H7 (cell line): Measurements from ENCODE around the gene CBLN2. TPM values are rescaled to one million over a fixed set of nuclear protein-coding genes. Genes with fewer than 3 reads are reported as not detected.

Source experiments
- DNase-seq: peaks from one replicate; pipeline ENCODE4 v3.0.0; 2012
- H3K27me3 ChIP-seq: 2 replicates; pipeline ENCODE4 v1.6.0; 2011; ENCODE audit warnings: mild to moderate bottlenecking, low read length; ENCODE audit not compliant: control insufficient read depth, insufficient read depth
- H3K36me3 ChIP-seq: replicated peaks from 2 replicates; pipeline ENCODE4 v1.5.1; 2011; ENCODE audit warnings: low read length; ENCODE audit not compliant: control insufficient read depth, insufficient read depth
- H3K4me3 ChIP-seq: 2 replicates; pipeline ENCODE4 v1.5.1; 2011; ENCODE audit warnings: low read depth, mild to moderate bottlenecking, control low read depth, low read length, moderate library complexity; ENCODE audit not compliant: insufficient read depth
- total RNA-seq: library from RNA; depleted of rRNA; stranded (reverse); fragments of >200 nt; shearing (Covaris generic); gene quantifications from 2 replicates; pipeline ENCODE4 v1.2.3, GENCODE V29; 2014

CBLN2 gene
- total RNA-seq, 1 experiment from 2014 or later: not detected

DNA sequence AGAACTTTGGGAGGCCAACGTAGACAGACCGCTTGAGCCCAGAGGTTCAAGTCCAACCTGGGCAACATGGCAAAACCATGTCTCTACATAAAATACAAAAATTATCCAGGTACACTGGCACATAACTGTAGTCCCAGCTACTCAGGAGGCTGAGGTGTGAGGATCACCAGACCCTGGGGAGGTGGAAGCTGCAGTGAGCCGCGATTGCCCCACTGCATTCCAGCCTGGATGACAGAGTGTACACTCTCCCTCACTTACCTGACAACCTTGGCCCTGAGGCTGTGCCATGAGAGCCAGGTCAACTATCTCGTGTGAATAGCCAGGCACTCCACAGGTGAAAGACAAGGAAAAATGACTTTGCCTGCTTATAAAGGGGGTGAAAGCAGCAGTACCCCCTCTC is 39.3 kb downstream of the CBLN2 start:
- Histone ChIP-seq H3K36me3 (no peaks in the 10 kb centered on the region), H3K4me3 (no peak overlapping the region), H3K27me3 (no peaks in the 10 kb centered on the region; the same call in 1 of the 2 replicates)
- no peak for DNase-seq

DNA sequence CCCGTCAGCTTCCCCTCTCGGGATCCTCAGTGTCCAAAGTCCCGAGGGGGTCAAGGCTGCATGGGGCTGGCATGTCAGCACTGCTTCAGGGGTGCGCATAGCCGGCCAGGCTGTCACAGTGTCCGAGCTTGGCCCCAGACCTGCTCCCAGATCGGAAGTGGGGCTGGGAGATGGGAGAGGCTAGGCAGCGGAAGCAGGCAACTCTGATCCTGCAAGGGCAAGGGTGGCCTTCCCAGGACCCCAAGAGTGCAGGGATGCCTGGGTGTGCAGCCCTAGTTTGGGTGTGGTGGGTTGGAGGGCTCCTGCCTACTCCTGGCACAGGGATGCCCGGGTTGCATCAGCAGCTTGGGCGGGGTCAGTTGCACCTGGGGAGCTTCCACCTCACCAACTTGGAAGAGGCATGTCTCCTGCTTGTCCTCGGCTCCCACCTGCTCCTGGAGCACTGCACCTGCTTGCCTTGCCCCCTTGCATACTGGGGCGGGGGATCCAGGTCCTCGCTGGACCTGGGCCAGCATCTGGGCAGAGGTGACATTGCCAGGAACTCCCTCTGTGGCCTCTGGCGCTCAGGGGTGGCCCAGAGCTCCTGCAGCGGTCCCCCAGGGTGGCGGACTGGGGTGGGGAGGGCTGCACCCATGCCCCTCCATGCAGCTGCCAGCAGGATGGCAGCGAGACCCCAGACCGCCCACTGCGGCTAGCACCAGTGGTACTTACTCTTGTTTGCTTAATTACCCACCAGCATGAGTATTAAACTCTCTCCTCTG is 41.3 kb downstream of the CBLN2 start:
- Histone ChIP-seq H3K4me3 (no peak overlapping the region), H3K36me3 (no peaks in the 10 kb centered on the region), H3K27me3 (no peaks in the 10 kb centered on the region; the same call in 1 of the 2 replicates)
- DNase-seq: no peak

DNA sequence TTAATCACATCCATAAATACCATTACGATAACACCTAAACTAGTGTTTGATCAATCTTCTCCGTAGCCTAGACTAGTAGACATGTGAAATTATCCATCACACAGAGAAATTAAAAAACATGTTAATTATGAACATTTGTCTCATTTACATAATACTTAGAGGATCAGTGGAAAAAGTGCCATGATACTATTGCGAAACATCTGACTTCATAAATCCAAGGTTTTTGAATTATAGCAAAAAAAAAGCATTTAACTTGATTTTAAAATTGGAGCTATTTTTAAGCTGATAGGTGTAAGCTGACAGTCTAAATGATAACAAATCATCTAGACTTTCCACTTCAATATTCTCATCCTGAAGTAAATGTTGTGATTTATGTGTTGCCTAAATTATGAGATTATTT is 51.6 kb downstream of the CBLN2 start:
- Histone ChIP-seq H3K4me3 (no peak overlapping the region), H3K36me3 (no peaks in the 10 kb centered on the region)
- DNase-seq: no peak

More for the DNA sequence above, 51.6 kb downstream of the CBLN2 start:
- H3K27me3 ChIP-seq: no peaks in the 10 kb centered on the region
